Measurements from ENCODE around the gene CFAP47. TPM values are rescaled to one million over a fixed set of nuclear protein-coding genes. Genes with fewer than 3 reads are reported as not detected.

The CFAP47 gene
- total and polyA plus RNA-seq, 2 of the 8 experiments (the other 6 are each of a cell fraction or from before 2014, with no cell fraction given): 0.04 TPM; not detected in 1

- H3K4me3 ChIP-seq (ENCODE audit: extremely low read depth in 1 of 4, insufficient read depth in 2 of 4, low read depth in 3 of 4, low read length in 4 of 4): no peak overlapping the region
- CTCF ChIA-PET (ENCODE audit: partially characterized antibody): no interaction called here
- no peak for TF ChIP-seq CBX5 (IDR thresholded peaks at IDR 0.05; ENCODE audit: low read depth, low read length)
- no peak for TF ChIP-seq SP4 (IDR thresholded peaks at IDR 0.05; ENCODE audit: low read length)
- no peak for TF ChIP-seq HDAC2 (IDR thresholded peaks at IDR 0.05; ENCODE audit: borderline replicate concordance in 1 of 2, low read depth in 2 of 2, low read length in 2 of 2)
- TF ChIP-seq RAD21 (IDR thresholded peaks at IDR 0.05 in 1 of 2, conservative IDR thresholded peaks at IDR 0.05 in 1 of 2; ENCODE audit: low read depth in 2 of 2, low read length in 2 of 2): no peak
- no peak for TF ChIP-seq RFX5 (IDR thresholded peaks at IDR 0.05; ENCODE audit: borderline replicate concordance, low read depth, low read length)
- no peak for TF ChIP-seq SIN3A (conservative IDR thresholded peaks at IDR 0.05 in 1 of 2, IDR thresholded peaks at IDR 0.05 in 1 of 2; ENCODE audit: low read depth in 1 of 2, low read length in 2 of 2)
- no peak for TF ChIP-seq USF2 (IDR thresholded peaks at IDR 0.05; ENCODE audit: low read length)
- TF ChIP-seq EZH2 (IDR thresholded peaks at IDR 0.05; ENCODE audit: low read depth, low read length, severe bottlenecking): no peak
- no peak for TF ChIP-seq KDM4A (IDR thresholded peaks at IDR 0.05; ENCODE audit: low read depth, low read length, severe bottlenecking)
- TF ChIP-seq RXRA (IDR thresholded peaks at IDR 0.05; ENCODE audit: insufficient read depth, low read depth, low read length): no peak
- no peak for TF ChIP-seq SIX5 (IDR thresholded peaks at IDR 0.05; ENCODE audit: low read depth, low read length)
- TF ChIP-seq BACH1 (IDR thresholded peaks at IDR 0.05; ENCODE audit: low read length): no peak
- TF ChIP-seq SUZ12 (IDR thresholded peaks at IDR 0.05; ENCODE audit: low read length): no peak
Observed at GRCh38 chrX:36422368-36422767, 502.8 kb downstream of the CFAP47 start.

More at GRCh38 chrX:36422368-36422767, 502.8 kb downstream of the CFAP47 start:
- H2BK5ac ChIP-seq (ENCODE audit: low read depth, low read length): no peak overlapping the region
- H3K4me2 ChIP-seq (ENCODE audit: insufficient read depth in 1 of 2, low read depth in 2 of 2, low read length in 2 of 2): peak overlapping the region in 1 of 2 experiments; percentile 7; a peak in 1 of 4 replicates
- H3K9me3 ChIP-seq (ENCODE audit: insufficient read depth in 2 of 2, low read depth in 1 of 2, low read length in 1 of 2): no peaks in the 10 kb centered on the region
- no peak overlapping the region for H4K5ac ChIP-seq (ENCODE audit: insufficient read length, low read depth, low read length)
- no peak overlapping the region for H3K4ac ChIP-seq (replicated peaks; ENCODE audit: insufficient read length, low read depth, low read length)
- H3K79me2 ChIP-seq (ENCODE audit: control insufficient read depth in 1 of 2, insufficient read depth in 2 of 2, low read length in 2 of 2): no peaks in the 10 kb centered on the region
- POLR2A ChIA-PET (ENCODE audit: partially characterized antibody): no interaction called here
- H2BK12ac ChIP-seq (ENCODE audit: low read depth, low read length): no peak overlapping the region
- DNase-seq (ENCODE audit: low read depth in 1 of 2, low spot score in 2 of 2): no peak
- no peaks in the 10 kb centered on the region for H3K79me1 ChIP-seq (ENCODE audit: low read depth, low read length)
- no peak overlapping the region for H4K91ac ChIP-seq (replicated peaks; ENCODE audit: insufficient read length, low read length)
- H3K27me3 ChIP-seq (replicated peaks in 1 of 4; ENCODE audit: control insufficient read depth in 3 of 4, extremely low read depth in 1 of 4, insufficient read depth in 3 of 4, low read length in 3 of 4): no peaks in the 10 kb centered on the region
- no peak overlapping the region for H2AK5ac ChIP-seq (ENCODE audit: low read depth, low read length)
- H3K14ac ChIP-seq (ENCODE audit: insufficient read length): no peak overlapping the region
- H3K36me3 ChIP-seq (ENCODE audit: control insufficient read depth in 2 of 4, insufficient read depth in 4 of 4, low read length in 3 of 4): no peaks in the 10 kb centered on the region
- no peak overlapping the region for H4K8ac ChIP-seq (ENCODE audit: extremely low read depth, insufficient read depth, low read length)
- H4K20me1 ChIP-seq (replicated peaks in 1 of 2; ENCODE audit: control insufficient read depth in 1 of 2, insufficient read depth in 2 of 2, low read length in 2 of 2): no peaks in the 10 kb centered on the region
- H3K4me1 ChIP-seq (replicated peaks in 1 of 4; ENCODE audit: control insufficient read depth in 3 of 4, insufficient read depth in 4 of 4, low read length in 3 of 4): no peaks in the 10 kb centered on the region
- H2BK20ac ChIP-seq (ENCODE audit: low read length): no peak overlapping the region
- FAIRE-seq: peak; percentile 88
- H3K56ac ChIP-seq (replicated peaks; ENCODE audit: insufficient read length, low read depth, low read length): no peak overlapping the region
- H3K27ac ChIP-seq (ENCODE audit: low read depth, low read length): no peak overlapping the region
- WGBS, 2 experiments (ENCODE audit: extremely low coverage in 1 of 2, insufficient coverage in 1 of 2, insufficient read length in 1 of 2, insufficient replicate concordance in 2 of 2, low coverage in 1 of 2, low lambda C conversion rate in 2 of 2, missing lambda C conversion rate in 1 of 2): no CpG with 5 or more reads among the region's 1 CpG
- H3K9ac ChIP-seq (replicated peaks in 1 of 4; ENCODE audit: extremely low read depth in 1 of 4, low read depth in 3 of 4, low read length in 3 of 4): no peak overlapping the region
- H2BK15ac ChIP-seq (ENCODE audit: low read length): no peak overlapping the region
- no peak overlapping the region for H2AFZ ChIP-seq (ENCODE audit: low read length)
- H3K23me2 ChIP-seq (ENCODE audit: low read depth, low read length): no peaks in the 10 kb centered on the region
- H3K18ac ChIP-seq (ENCODE audit: extremely low read depth, low read length): no peak overlapping the region
- H2BK120ac ChIP-seq (replicated peaks; ENCODE audit: low read depth, low read length): no peak overlapping the region
- H3K23ac ChIP-seq (ENCODE audit: insufficient read length): no peak overlapping the region

All from H1 (cell line).